Epithelial cell of umbilical artery (primary cell): ENCODE measurements around the gene THEM4. TPM values are rescaled to one million over a fixed set of nuclear protein-coding genes. Genes with fewer than 3 reads are reported as not detected.

Experiments used
- total RNA-seq: library from RNA; depleted of rRNA; stranded (reverse); fragments of >200 nt; gene quantifications from 2 replicates; pipeline ENCODE4 v1.2.3, GENCODE V29; 2014

The THEM4 gene
- 14.0 and 15.7 TPM in 2 replicates for total RNA-seq

GRCh38 chr1:151909167-151910149 is at the start of gene THEM4:
Gene THEM4, minus strand, starts transcription at chr1:151909511. Its CDS starts 53 bp downstream, at chr1:151909458.

GRCh38 chr1:151853411-151853943 is 55.8 kb downstream of the THEM4 start, which contains the start of gene THEM5:
Gene THEM5, minus strand, starts transcription at chr1:151853712. Its CDS starts 147 bp downstream, at chr1:151853565.

GRCh38 chr1:151839457-151840403 is 69.6 kb downstream of the THEM4 start, which contains the start of gene C2CD4D:
Gene C2CD4D, minus strand, starts transcription at chr1:151839820. Its CDS starts 831 bp downstream, at chr1:151838989.

GRCh38 chr1:151831605-151832004 is 77.7 kb downstream of the THEM4 start, which contains the start of gene RORC:
Gene RORC, minus strand, starts transcription at chr1:151831802. Its CDS starts 38 bp downstream, at chr1:151831764.

Other genes with a start within 250 kb of the THEM4 start
- not detected in 2 replicates for gene CELF3, start 192.7 kb downstream of the THEM4 start, total RNA-seq
- not detected in 2 replicates for gene RIIAD1, start 188.0 kb downstream of the THEM4 start, total RNA-seq
- 116 and 130 TPM in 2 replicates for gene MRPL9, start 146.0 kb downstream of the THEM4 start, total RNA-seq
- 9.1 and 14.0 TPM in 2 replicates for gene TDRKH, start 119.0 kb downstream of the THEM4 start, total RNA-seq
- gene LINGO4, start 104.1 kb downstream of the THEM4 start, total RNA-seq, result not detected in 2 replicates
- gene RORC, start 77.7 kb downstream of the THEM4 start, total RNA-seq, result not detected in 2 replicates
- not detected in 2 replicates for gene C2CD4D, start 69.7 kb downstream of the THEM4 start, total RNA-seq
- not detected in 2 replicates for gene THEM5, start 55.8 kb downstream of the THEM4 start, total RNA-seq
- 109 and 122 TPM in 2 replicates for gene S100A10, start 84.3 kb upstream of the THEM4 start, total RNA-seq
- 19.8 and 28.3 TPM in 2 replicates for gene S100A11, start 127.5 kb upstream of the THEM4 start, total RNA-seq
- gene TCHHL1, start 179.6 kb upstream of the THEM4 start, total RNA-seq, result not detected in 2 replicates
- gene TCHH, start 205.9 kb upstream of the THEM4 start, total RNA-seq, result not detected in 2 replicates
- not detected in 2 replicates for gene RPTN, start 249.7 kb upstream of the THEM4 start, total RNA-seq